NCI-H1048 (cell line): ENCODE measurements around the gene LCP1.

ENCODE experiments used
- DNase-seq: peaks from one replicate; lab custom pipeline; 2025; lab: John Stamatoyannopoulos, UW

Gene LCP1

GRCh38 chr13:46127358-46128023, 54.5 kb downstream of the LCP1 start:
- no peak for DNase-seq

- no peak for DNase-seq
Observed at GRCh38 chr13:46126552-46127357, 55.2 kb downstream of the LCP1 start.

- no peak for DNase-seq
Observed at GRCh38 chr13:46126056-46126455, 55.9 kb downstream of the LCP1 start.

- DNase-seq: no peak
Observed at GRCh38 chr13:46124967-46125933, 56.7 kb downstream of the LCP1 start.

GRCh38 chr13:46124531-46124966, 57.4 kb downstream of the LCP1 start:
- DNase-seq: no peak

- DNase-seq: no peak
Observed at GRCh38 chr13:46122304-46122703, 59.7 kb downstream of the LCP1 start.

GRCh38 chr13:46121597-46122163, 60.3 kb downstream of the LCP1 start:
- no peak for DNase-seq

- no peak for DNase-seq
Observed at GRCh38 chr13:46121033-46121432, 60.9 kb downstream of the LCP1 start.

- no peak for DNase-seq
Observed at GRCh38 chr13:46119883-46120614, 61.9 kb downstream of the LCP1 start.

GRCh38 chr13:46116653-46117502, 65.1 kb downstream of the LCP1 start:
- DNase-seq: no peak

- DNase-seq: no peak
Observed at GRCh38 chr13:46114613-46115012, 67.4 kb downstream of the LCP1 start.

- DNase-seq: no peak
Observed at GRCh38 chr13:46113596-46113995, 68.4 kb downstream of the LCP1 start.

GRCh38 chr13:46111151-46111550, 70.8 kb downstream of the LCP1 start:
- no peak for DNase-seq

GRCh38 chr13:46109451-46109850, 72.5 kb downstream of the LCP1 start:
- DNase-seq: no peak

- no peak for DNase-seq
Observed at GRCh38 chr13:46106839-46107371, 75.1 kb downstream of the LCP1 start.

GRCh38 chr13:46104868-46105267, 77.1 kb downstream of the LCP1 start, which contains the start of gene CPB2:
CPB2 (minus strand) TSS chr13:46105033; CDS start chr13:46105009, 24 bp downstream.
- DNase-seq: no peak

- no peak for DNase-seq
Observed at GRCh38 chr13:46103037-46103436, 78.9 kb downstream of the LCP1 start.

- DNase-seq: no peak
Observed at GRCh38 chr13:46102255-46102605, 79.7 kb downstream of the LCP1 start.

GRCh38 chr13:46101484-46102254, 80.3 kb downstream of the LCP1 start:
- DNase-seq: no peak
